GM19324 (cell line): ENCODE data around the gene ATF5.

ENCODE experiments used
- ATAC-seq: cut with Tn5 transposase; IDR thresholded peaks from one replicate; pipeline ENCODE4 v1.9.1; 2021; ENCODE audit warnings: mild to moderate bottlenecking, moderate library complexity; ENCODE audit not compliant: unreplicated experiment, low FRiP score

ATF5 gene

GRCh38 chr19:49971991-49972411 lies 43.0 kb downstream of the ATF5 start:
- ATAC-seq, result no peak

- ATAC-seq, result no peak
These were observed 43.8 kb downstream of the ATF5 start for GRCh38 chr19:49972841-49973240.

DNA sequence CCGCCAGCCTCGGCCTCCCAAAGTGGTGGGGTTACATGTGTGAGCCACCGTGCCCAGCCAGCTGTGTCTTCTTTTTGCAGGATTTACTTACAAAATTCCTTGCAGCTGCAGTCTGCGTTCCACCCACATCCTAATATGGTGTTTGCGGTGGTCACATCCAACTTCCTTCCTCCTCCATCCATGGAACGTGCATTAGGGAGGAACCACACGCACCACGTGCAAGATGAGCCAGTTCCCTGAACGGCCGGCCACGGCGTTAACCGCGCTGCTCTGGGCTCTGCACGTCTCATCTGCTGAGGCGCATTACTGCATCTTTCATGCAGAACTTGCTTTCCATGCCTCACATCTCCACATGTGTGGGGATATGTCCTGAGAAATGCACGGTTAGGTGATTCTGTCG lies 45.0 kb downstream of the ATF5 start:
- ATAC-seq, result no peak

DNA sequence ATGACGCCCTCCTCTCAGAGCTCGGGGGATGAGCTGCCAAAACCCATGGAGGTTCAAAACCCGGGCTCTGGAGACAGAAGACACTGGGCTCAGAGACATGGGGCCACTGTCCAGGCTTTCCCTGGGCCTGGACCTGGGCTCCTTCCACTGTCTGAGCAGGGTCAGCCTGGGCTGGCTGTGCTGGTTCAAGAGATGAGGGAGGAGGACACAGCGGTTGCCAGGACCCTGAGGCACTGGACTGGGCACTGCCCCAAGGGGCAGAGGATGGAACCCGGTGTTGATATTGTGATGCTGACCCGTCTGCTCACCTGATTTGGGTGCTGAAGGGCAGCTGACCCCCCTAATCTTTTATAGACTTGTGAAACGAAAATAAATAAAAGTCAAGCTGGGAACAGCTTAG lies 46.0 kb downstream of the ATF5 start:
- ATAC-seq, result no peak

- ATAC-seq, result no peak
These were observed 47.5 kb downstream of the ATF5 start for GRCh38 chr19:49976496-49976895.

DNA sequence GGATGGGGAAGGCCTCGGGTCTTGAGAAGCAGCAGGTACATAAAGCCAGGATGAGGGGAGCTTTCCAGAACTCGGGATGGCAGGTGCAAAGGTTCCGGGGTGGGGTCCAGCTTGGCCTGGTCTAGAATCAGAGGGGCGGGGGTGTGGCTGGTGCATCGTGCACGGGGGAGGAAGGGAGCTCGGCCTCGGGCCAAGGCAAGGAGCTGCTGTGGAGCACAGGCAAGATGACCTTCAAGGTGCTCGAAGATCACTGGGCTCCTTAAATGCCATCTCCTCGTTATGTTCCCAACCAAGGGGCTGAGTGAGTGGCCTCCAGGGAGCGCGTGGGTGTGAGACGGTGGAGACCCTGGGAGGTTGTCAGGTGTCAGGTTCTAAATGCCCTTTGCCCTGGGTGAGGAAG lies 48.1 kb downstream of the ATF5 start:
- ATAC-seq, result no peak

DNA sequence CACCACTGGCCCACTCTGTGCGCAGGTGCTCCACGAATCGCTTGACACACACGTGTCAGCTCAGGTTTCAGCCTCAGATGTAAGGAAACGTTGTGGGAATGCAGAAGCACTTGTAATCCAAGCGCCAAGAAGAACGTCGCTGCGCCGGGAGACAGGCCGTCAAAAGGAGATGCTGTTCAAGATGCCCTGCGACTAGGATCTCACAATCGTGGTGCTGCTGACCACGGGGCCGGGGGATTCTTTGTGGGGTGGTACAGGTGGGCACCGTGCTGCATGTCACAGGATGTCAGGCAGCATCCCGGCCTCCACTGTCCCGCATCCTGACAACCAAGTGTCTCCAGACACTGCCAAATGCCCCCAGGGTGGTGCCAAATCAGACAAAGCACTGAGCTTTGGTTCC lies 48.9 kb downstream of the ATF5 start:
- no peak for ATAC-seq

GRCh38 chr19:49978324-49978723 lies 49.3 kb downstream of the ATF5 start:
- ATAC-seq, result no peak

GRCh38 chr19:49981603-49982593 lies 52.9 kb downstream of the ATF5 start:
- no peak for ATAC-seq
